GM21367 (cell line): ENCODE measurements around the gene C14orf119.
"Not testable (repeated sequence)": the region's sequence is repeated elsewhere in the genome, so short reads cannot be mapped to it uniquely, and the experiment has no call there.

ENCODE experiments used
- ATAC-seq: cut with Tn5 transposase; IDR thresholded peaks from one replicate; pipeline ENCODE4 v1.9.1; 2021; ENCODE audit not compliant: unreplicated experiment

Gene C14orf119

GRCh38 chr14:23107620-23108019 is 12.3 kb downstream of the C14orf119 start:
- not testable (repeated sequence) for ATAC-seq

DNA sequence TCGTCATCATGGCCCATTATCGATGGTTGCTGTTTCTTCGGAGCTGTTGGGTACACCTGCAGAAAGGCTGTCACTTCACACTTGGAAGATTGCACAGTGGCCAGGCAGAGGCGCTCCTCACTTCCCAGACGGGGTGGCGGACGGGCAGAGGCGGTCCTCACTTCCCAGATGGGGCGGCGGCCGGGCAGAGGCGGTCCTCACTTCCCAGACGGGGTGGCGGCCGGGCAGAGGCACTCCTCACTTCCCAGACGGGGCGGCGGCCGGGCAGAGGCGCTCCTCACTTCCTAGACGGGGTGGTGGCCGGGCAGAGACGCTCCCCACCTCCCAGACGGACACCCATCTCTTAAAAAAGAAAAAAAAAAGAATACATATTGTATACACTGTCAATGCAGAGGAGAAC is 12.9 kb downstream of the C14orf119 start:
- not testable (repeated sequence) for ATAC-seq

GRCh38 chr14:23109769-23110168 is 14.5 kb downstream of the C14orf119 start:
- ATAC-seq, result no peak

DNA sequence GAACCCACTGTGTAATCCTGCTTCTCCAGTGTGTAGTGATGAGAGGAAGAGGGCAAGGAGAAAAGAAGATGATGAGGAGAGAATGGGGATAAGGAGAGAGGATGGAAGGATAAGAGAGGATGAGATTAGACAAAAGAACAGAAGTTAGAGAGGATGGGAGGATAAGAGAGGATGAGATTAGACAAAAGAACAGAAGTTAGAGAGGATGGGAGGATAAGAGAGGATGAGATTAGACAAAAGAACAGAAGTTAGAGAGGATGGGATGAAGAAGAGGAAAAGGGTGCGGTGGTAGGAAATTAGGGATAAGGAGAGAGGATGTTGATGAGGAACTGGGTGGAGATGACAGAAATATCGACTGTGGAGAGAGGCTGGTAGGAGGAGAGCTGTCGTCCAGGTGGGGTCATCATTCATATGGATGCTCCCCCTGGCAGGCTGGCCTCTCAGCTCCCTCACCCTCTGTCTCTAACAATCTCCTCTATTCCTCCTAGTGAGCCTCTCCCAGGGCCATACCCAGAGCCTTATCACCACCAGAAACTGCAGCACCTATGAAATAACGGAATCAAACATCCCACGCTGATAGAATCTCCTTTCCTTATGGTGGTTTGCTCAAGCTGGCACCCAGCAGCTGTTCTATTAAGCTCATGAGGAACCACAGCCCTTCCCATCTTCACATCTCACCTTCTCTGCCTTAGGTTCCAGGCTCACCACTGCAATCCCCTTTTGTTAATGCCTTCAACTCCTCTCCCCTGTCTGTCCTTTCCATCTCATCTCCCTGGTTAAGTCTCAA is 15.5 kb downstream of the C14orf119 start:
- no peak for ATAC-seq

GRCh38 chr14:23112359-23113178 is 17.3 kb downstream of the C14orf119 start:
- no peak for ATAC-seq

DNA sequence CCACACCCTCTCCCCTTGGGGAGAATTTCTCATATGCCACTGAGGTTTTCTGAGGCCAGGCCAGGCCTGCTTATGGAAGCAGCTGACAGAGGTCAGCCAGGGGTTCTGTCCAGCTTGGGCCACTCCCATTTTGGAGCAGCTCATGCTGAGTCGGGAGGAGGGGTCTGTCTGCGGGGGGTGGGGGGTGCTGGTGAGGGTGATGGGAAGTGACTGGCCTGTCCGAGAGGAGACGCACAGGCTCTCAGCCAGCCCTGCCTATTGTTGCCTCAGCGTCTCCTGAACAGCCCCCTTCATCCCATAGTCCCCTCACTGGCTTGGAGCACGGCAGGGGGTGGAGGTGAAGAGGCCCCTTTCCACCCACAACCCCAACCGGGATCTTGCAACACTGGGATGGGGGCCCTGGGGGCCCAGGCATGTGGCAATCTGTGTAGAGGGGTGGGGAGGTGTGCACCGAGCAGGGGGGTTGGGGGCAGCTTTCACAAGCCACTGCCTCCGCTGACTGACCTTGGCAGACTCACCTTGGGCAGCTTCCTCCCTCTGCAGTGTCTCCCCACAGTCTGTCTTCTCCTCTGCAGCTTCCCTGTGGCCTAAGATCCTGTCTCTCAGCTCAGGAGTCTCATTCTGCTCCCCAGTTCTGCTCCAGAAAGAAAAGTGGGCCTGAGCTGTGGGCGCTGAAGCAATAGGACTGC is 18.3 kb downstream of the C14orf119 start:
- ATAC-seq, result no peak

- no peak for ATAC-seq
Measured at GRCh38 chr14:23114120-23114458, 18.8 kb downstream of the C14orf119 start.

DNA sequence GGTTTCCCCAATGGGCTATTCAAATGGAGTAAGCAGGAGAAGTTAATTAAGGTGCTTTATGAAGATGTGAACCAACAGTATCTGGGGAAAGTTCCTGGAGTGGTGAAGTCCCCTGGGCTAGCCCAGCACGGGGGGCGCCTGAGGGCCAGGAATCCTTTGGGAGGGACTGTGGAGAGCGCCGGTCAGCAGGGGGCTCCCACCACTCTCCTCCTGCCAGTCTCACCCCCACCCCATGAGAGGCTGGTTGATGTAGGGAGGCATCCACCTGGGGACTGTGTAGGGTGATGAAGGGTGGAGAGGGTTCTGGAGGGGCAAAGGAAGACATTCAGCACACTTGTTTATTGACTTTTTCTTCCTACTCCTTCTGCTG is 19.3 kb downstream of the C14orf119 start:
- no peak for ATAC-seq

GRCh38 chr14:23115039-23115731 is 19.9 kb downstream of the C14orf119 start:
- ATAC-seq, result no peak

GRCh38 chr14:23115918-23116317 is 20.6 kb downstream of the C14orf119 start:
- ATAC-seq, result no peak

- ATAC-seq, result no peak
Measured at GRCh38 chr14:23117371-23118020, 22.2 kb downstream of the C14orf119 start.

DNA sequence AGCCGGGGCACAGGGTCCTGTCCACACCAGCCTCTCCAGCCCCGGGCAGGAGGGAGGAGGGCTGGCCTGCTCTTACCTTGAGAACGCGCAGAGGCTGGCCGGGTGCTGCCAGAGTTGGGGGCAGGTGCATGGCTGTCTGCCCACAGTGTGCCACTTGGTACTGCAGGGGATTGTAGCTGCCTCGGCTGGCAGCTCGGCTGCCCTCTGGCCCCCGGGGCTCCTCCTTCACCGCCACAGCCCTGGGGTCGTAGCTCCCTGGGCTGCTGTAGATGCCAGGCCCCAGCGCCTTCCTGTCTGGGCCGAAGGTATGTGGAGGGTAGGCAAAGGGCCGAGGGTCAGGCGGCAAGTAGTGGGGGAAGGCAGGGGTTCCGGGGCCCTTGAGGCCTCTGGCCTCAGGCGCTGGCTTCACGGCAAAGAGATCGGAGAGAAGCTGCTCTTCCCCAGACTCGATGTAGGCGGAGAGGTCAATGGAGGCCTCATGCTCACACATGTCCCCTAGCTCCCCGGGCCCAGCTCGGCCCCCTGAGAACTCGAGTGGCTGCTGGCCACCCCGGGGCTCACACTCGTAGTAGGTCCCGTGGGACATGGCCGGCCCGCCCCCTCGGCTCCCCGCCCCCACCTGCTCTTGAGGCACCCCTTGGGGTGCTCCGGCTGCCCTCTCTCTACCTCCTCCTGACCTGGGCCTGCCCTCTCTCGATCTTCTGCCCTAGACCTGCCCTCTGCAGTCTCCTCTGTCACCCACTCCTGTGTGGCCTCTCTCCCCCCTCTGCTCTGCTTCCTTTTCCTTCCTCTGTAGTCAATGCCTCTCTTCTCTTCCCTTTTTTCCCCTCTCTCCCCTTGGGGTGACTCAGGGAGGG is 23.4 kb downstream of the C14orf119 start, which contains the start of gene CEBPE:
Gene CEBPE (minus strand): TSS at position 750 of the 857 bp plus-strand sequence. CDS start 164 bp downstream, at position 586.
- no peak for ATAC-seq

GRCh38 chr14:23119363-23120327 is 24.3 kb downstream of the C14orf119 start:
- ATAC-seq, result no peak

DNA sequence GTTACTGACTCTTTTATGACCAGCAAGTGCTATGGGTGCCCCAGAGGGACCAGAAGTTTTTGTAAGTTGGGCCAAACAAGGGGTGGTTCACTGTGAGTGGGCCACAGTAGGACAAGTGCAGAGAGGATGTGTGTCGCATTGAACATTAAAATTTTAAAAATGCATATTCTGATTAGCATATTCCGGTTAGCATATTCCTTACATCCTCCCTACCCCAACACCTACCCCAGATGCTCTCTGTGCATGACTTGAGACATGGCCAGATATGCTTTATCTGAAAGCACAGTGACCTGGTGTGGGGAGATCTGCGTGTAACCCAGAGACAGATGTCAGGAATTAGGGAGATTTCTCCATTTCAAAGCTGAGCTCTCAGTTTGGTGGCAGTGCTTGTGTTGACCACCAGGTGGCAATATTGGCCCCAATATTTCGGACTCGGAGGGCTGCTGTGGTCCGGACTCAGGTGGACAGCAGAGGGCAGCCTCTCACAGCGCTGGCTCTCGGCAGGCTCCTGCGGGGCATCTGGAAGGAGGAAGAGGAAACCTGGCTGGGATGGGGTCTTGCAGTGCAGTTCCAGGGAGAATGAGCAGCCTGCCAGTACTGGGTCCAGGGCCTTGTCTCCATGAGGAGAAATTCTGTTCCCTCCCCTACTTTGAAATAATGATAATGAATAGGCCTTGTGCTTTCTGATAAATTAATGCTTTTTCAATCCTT is 25.4 kb downstream of the C14orf119 start:
- ATAC-seq, result peak; percentile 68

DNA sequence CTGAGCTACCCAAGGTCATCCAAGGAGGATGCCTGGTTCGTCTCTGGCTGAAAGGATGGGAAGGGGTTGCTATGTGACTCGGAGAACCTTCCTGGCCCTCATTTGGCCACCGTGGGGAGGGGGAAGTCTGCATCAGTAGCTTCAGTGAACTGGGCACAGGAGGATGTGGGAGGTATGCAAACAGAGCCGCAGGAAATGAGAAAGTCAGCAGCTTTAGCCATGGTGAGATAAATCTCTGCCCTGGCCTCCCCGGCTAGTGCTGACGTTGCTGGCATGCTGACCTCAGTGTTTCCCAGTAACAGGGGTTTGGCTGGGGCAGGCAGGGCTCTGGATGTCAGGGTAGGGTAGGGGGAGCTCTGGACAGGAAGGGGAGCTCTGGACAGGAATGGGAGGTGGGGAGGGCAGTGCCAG is 26.1 kb downstream of the C14orf119 start:
- ATAC-seq, result no peak

DNA sequence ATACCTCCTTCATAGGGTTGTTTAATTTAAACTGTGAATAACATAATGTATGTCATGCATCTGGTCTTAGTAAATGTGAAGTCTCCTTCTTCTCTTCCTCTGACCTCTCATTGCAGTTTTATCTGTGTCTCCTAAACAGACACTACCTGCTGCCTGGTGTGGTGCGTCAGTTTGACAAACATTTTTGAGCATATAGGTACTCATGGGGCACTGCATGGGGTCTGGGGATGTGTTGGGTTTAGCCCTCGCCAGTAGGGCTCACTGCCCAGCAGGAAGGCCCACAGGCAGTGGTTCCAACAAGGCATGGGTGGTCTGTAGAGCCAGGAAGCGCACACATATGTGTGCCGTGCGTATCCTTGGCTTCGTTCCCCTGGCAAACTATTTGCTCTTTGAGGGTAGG is 26.8 kb downstream of the C14orf119 start:
- no peak for ATAC-seq

- no peak for ATAC-seq
Measured at GRCh38 chr14:23123419-23123818, 28.1 kb downstream of the C14orf119 start.
